Esophagus muscularis mucosa (tissue), 4 donors: Measurements from ENCODE around the gene JARID2.

ENCODE experiments used
- EP300 ChIP-seq: sonication (generic); formaldehyde crosslinking; IDR thresholded peaks from one replicate; pipeline ENCODE4 v1.6.1; 2017; ENCODE audit warnings: antibody characterized with exemption
- POLR2A ChIP-seq: fragments of 450-650 bp; IDR thresholded peaks from one replicate; pipeline ENCODE4 v1.6.1; 2017; ENCODE audit warnings: antibody characterized with exemption, moderate library complexity, mild to moderate bottlenecking, low read depth
- POLR2AphosphoS5 ChIP-seq, 2 donors: sonication (generic); formaldehyde crosslinking; IDR thresholded peaks; one replicate each; pipeline ENCODE4 v1.6.1; 2017; ENCODE audit warnings: antibody characterized with exemption in 2 of 2
- TF ChIP-seq, protein P1 (sequence below), 3 experiments: fragments of 200-600 bp in 2 of 3; fragments of 450-650 bp in 1 of 3; sonication (generic) in 2 of 3; IDR thresholded peaks; one replicate each; pipeline ENCODE4 v1.5.1; 2017 to 2019; ENCODE audit warnings: antibody characterized with exemption in 3 of 3, mild to moderate bottlenecking in 2 of 3, moderate library complexity in 1 of 3

DNA sequence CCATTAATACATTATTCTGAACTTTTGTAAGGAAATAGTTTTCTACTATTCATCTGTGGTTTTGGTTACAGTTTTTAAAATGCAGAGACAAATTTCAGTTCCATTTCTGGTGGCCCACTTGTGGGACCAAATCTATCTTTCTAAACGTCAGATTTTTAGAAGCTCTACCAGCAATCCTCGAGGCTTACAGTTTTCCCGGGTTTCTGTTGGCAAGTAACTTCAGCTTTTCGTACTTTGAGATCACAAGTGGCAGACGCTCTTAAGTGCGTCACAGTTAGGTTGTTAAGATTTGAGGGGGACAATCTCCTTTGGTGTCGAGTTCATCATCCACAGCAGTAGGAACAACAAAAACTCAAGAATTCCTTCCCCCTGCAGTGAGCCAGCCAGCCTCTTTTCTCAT, 60.0 kb downstream of the JARID2 start:
- TF ChIP-seq, protein P1, sequence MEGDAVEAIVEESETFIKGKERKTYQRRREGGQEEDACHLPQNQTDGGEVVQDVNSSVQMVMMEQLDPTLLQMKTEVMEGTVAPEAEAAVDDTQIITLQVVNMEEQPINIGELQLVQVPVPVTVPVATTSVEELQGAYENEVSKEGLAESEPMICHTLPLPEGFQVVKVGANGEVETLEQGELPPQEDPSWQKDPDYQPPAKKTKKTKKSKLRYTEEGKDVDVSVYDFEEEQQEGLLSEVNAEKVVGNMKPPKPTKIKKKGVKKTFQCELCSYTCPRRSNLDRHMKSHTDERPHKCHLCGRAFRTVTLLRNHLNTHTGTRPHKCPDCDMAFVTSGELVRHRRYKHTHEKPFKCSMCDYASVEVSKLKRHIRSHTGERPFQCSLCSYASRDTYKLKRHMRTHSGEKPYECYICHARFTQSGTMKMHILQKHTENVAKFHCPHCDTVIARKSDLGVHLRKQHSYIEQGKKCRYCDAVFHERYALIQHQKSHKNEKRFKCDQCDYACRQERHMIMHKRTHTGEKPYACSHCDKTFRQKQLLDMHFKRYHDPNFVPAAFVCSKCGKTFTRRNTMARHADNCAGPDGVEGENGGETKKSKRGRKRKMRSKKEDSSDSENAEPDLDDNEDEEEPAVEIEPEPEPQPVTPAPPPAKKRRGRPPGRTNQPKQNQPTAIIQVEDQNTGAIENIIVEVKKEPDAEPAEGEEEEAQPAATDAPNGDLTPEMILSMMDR (IDR thresholded peaks at IDR 0.05), result no peak
- TF ChIP-seq POLR2A (no peak), EP300 (no peak), POLR2AphosphoS5 (IDR thresholded peaks at IDR 0.05) (no peak)
